Measurements from ENCODE around the gene ANKRD37.

The ANKRD37 gene

GRCh38 chr4:185381288-185382196 is 15.1 kb upstream of the ANKRD37 start:
- no peak for DNase-seq

- no peak for DNase-seq
Measured at GRCh38 chr4:185382754-185383153, 13.9 kb upstream of the ANKRD37 start.

- no peak for DNase-seq
Measured at GRCh38 chr4:185383451-185383850, 13.2 kb upstream of the ANKRD37 start.

GRCh38 chr4:185384061-185384460 is 12.6 kb upstream of the ANKRD37 start:
- no peak for DNase-seq

DNA sequence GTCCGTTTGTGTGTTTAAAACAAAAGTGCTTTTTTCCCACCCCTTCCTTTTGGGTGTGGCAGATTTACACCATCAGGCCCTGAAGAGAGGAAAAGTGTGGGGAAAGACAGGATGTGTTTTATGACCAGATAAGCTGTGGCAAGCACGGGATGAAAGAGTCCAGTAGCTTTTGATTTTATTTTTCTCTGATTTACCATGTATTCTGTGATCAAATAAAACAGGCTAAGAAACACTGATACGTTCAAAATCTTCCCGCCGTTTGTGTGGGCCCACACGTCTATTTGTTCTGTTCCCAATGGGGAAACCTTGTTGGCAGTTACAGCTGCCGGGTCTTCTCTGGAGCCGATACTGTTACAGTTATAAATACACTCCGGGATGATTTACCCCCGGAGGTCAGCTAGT is 11.7 kb upstream of the ANKRD37 start:
- DNase-seq = no peak

DNA sequence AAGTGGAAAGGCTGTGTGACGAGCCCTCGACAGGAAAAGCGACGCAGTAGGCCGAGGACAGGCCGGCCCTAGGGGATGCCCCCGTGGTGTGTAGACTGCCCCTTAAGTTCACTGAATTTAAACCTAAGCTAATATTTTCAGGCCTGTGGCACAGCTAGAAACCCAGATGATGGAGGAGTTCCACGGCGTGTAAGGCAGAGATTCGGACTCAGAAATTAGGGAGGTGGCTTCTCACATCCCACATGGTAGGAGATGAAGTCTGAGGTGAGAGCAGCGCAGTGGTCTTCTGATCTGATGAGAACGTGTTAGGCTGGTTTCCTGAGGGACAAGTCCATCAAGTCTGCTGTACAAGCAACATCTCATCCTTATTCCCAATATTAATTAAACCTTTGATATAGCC is 8.7 kb upstream of the ANKRD37 start:
- DNase-seq = no peak

- DNase-seq = no peak
Measured at GRCh38 chr4:185390941-185391340, 5.7 kb upstream of the ANKRD37 start.

GRCh38 chr4:185392156-185392555 is 4.5 kb upstream of the ANKRD37 start:
- no peak for DNase-seq

GRCh38 chr4:185394568-185395237 is 1.9 kb upstream of the ANKRD37 start:
- peak; percentile 27 for DNase-seq

GRCh38 chr4:185395238-185395955 is 1.2 kb upstream of the ANKRD37 start, which contains the start of gene LRP2BP:
TSS of gene LRP2BP (minus strand) at chr4:185395924. CDS start at chr4:185378186, 17,738 bp downstream.
- DNase-seq = peak; percentile 7

- DNase-seq = peak; percentile 97
Measured at GRCh38 chr4:185395956-185396723, 501 bp upstream of the ANKRD37 start.

- peak; percentile 63 for DNase-seq
Measured at GRCh38 chr4:185398618-185399017, 2.0 kb downstream of the ANKRD37 start.

DNA sequence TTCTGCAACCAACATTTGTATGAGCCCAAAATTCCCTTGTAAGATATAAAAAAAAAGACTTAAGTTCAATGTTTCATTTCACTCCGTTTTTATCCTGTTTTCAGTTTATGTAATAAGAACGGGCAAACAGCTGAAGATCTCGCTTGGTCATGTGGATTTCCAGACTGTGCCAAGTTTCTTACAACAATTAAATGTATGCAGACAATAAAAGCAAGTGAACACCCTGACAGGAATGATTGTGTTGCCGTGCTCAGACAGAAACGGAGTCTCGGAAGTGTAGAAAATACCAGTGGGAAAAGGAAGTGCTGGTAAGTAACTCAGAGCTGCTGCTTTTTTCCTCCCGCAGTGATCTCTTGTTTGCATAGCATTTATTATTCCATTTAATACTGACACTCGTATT is 2.8 kb downstream of the ANKRD37 start:
- no peak for DNase-seq

DNA sequence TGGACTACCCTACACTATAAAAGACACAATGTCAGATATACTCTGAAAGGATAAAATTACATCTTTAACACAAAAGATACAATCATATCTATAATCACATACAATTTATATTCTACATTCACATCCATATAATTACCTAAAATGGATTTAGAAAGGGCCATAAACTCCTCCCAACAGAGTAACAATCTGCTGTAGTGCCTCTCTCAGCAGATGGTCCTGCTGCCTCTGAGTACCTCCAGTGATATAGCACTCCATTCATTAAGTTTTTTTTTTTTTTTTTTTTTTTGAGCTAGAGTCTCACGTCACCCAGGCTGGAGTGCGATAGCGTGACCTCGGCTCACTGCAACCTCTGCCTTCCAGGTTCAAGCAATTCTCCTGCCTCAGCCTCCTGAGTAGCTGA is 7.4 kb downstream of the ANKRD37 start:
- no peak for DNase-seq

DNA sequence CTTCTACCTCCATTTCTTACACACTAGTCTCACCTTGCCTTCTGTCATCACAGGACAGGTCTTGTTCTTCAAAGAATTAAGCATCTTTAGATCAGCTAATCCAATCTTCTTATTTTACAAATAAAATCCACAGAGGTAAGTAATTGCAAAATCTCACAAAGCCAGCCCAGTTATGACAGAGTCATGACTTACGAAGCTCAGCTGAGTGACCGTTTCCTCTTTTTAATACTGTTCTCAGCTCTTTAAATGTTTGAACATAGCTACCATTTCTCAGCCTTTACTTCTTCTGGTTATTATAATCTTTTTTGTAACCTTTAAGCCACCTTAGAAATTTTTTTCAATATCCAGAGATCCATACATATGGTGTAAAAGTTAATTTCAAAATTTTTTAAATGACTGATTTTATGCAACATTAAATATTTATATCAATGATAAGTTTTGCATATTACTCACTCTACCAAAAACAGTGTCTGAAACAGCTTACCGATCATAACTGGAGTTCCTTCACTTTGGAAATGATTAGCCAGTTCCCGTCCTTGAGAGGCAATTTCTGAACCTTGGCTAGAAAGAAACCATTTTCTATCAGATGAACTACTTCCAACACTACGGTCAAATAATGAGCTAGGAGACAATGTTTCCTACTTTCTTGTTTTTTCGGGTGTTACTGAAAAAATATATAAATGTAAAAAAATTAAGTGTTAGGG is 8.8 kb downstream of the ANKRD37 start:
- peak; percentile 89 for DNase-seq

DNA sequence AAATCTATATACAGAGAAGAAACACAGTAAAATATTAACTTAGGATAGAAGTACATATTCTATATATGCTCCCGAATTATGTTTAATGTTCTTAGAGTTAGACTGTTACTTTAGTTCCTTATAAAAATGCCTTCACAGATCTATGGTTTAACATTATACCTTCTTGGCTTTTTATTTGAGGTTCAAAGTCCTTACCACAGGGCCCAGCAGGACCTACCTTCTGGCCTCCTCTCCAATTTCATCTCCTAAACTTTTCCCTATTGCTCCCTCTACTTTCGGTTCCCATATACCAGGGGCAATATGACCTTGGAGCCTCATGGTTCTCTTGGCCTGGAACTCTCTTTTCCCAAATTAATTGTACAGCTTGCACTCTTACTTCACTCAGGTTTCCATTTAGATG is 11.8 kb downstream of the ANKRD37 start:
- no peak for DNase-seq

DNA sequence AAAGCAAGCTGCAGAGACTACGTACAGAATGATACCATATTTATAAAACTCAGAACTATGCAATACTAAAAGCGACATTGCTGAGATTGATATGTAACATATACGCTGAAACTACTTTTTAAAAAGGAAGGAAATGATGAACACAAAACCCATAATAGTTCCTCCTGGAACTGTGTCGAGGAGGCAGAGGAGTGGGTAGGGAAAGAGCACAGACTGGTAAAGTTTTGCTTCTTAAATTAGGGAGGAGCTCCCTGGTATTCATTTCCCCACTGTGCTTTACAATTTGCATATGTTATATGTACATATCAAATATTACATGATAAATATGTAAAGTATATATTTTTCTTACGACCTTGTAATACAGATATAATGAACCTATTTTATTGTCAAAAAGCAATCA is 15.2 kb downstream of the ANKRD37 start:
- peak; percentile 77 for DNase-seq

GRCh38 chr4:185412412-185412811 is 15.8 kb downstream of the ANKRD37 start:
- no peak for DNase-seq

GRCh38 chr4:185416955-185417354 is 20.3 kb downstream of the ANKRD37 start:
- no peak for DNase-seq

- no peak for DNase-seq
Measured at GRCh38 chr4:185421366-185422124, 24.9 kb downstream of the ANKRD37 start.

Measured in inflammatory macrophage treated with lipopolysaccharide for 4 hours (primary cell).